GM19023 (cell line): Measurements from ENCODE around the gene SPAG16.
"Not testable (repeated sequence)": the region's sequence is repeated elsewhere in the genome, so short reads cannot be mapped to it uniquely, and the experiment has no call there.

Experiments
- ATAC-seq: cut with Tn5 transposase; IDR thresholded peaks from one replicate; pipeline ENCODE4 v1.9.1; 2021; ENCODE audit warnings: mild to moderate bottlenecking, moderate library complexity; ENCODE audit not compliant: unreplicated experiment

Gene SPAG16

GRCh38 chr2:213407027-213407426, 122.8 kb downstream of the SPAG16 start:
- not testable (repeated sequence) for ATAC-seq

- ATAC-seq, result not testable (repeated sequence)
Measured at GRCh38 chr2:213408426-213409070, 124.3 kb downstream of the SPAG16 start.

- not testable (repeated sequence) for ATAC-seq
Measured at GRCh38 chr2:213410687-213411086, 126.4 kb downstream of the SPAG16 start.

- ATAC-seq, result no peak
Measured at GRCh38 chr2:213411582-213412289, 127.5 kb downstream of the SPAG16 start.

- ATAC-seq, result no peak
Measured at GRCh38 chr2:213415093-213415492, 130.8 kb downstream of the SPAG16 start.

- no peak for ATAC-seq
Measured at GRCh38 chr2:213416832-213417231, 132.6 kb downstream of the SPAG16 start.

- ATAC-seq, result no peak
Measured at GRCh38 chr2:213419980-213420379, 135.7 kb downstream of the SPAG16 start.

DNA sequence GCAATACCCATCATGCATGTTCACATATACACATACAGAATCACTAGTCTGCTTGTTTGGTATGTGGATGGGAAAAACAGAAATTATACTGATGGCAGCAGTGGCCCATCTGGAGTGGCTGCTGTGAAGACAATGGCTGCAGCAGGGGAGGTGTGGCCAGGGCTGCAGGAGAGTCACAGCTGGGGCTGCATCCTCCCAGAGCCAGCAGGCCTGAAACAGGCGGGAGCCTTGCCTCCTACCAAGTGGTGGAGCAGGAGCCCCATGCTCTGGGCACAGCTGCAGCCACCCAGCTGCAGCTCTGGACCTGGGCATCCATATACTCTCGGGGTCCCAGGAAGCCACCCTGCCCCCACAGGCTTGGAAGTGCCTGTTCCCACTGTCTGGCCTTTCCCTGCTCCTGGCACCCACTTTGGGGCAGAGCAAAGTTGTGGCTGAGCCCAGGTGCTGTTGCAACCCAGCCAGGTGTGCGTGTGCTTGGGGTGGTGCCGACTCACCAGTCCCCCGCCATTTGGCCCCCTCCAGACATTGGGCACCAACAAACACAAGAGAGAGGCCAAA, 136.6 kb downstream of the SPAG16 start:
- ATAC-seq, result no peak

- ATAC-seq, result no peak
Measured at GRCh38 chr2:213422211-213422610, 137.9 kb downstream of the SPAG16 start.

DNA sequence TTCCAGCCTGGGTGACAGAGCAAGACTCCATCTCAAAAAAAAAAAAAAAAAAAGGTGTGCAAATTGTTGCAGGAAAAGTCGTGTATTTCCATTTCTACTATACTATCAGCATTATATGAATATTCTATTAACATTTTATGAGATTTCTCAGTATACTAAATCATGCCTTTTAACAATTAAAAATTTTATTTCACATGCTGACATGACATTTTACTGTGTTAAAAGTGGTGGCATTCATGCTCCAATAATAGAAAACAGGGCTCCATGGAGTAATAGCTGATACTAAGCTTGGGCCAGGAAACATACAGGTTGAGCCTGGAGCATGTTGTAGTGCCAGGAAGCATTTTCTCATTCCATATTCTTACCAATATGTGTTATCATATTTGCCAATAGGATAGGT, 141.4 kb downstream of the SPAG16 start:
- ATAC-seq, result no peak

DNA sequence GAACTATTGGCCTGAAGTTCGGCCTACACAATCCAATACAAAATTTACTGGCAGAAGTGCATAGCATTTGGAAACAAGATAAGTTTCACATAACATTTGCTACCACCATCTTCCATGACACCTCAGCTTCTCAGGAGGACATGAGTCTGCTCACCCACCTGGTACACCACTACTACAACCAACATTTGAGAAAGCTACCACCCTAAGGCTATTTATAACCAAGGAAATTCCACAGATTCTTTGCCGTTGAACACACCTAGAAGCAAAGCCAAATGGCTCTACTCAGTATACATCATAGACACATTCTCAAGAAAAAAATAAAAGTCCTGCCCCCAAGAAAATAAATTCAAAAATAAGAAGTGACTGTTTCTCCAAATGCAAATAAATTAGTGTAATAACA, 145.3 kb downstream of the SPAG16 start:
- ATAC-seq, result no peak

DNA sequence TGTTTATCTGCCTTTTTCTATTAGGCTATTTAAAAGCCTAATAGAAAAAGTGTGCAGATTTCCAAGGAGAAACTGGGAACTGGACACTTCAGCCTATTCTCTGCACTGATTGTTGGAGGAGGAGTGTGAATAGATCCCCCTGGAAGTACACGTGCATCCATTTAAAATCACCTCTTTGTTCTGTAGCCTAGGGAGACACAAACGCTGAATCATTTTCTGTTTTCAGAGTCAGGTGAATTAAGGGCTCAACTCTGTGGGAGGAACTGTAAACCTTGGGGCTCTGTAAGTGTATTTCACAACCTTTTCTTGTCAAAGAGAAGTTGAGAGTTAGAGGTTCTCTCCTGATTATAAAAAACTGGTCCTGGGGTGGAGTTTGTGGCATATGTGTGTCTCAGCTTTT, 159.7 kb downstream of the SPAG16 start:
- no peak for ATAC-seq

DNA sequence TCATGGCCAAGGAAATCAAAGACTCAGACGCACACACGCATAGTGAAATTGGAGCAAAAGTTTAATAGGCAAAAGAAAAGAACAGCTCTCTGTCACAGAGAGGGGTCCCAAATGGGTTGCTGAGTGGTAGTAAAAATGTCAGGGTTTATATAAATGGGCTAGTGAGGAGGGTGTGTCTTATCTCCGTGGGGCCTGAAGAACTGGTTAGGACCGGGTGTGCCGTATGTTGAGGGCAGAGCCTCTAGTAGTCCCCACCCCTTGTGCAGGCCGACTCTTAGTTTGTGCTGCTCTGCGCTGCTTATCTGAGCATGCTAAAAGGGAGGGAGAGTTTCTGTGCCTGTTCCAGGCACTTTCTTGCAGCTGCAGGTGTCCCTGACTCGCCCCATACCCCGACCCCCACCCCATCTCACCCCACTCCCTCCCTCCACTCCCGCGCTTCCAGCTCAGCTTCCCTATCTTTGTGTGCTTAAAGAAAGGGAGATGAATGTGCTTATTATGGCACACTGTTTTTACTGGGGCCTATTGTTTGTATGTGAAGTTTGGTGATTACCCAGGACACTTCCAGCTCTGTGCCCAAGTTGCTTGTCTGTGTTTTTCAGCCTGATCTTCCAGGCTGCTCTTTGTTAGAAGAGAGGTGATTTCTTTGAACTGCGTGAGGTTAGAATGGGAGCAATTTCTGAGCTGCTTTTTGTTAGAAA, 167.4 kb downstream of the SPAG16 start:
- ATAC-seq, result no peak

GRCh38 chr2:213455316-213456008, 171.2 kb downstream of the SPAG16 start:
- ATAC-seq, result no peak

DNA sequence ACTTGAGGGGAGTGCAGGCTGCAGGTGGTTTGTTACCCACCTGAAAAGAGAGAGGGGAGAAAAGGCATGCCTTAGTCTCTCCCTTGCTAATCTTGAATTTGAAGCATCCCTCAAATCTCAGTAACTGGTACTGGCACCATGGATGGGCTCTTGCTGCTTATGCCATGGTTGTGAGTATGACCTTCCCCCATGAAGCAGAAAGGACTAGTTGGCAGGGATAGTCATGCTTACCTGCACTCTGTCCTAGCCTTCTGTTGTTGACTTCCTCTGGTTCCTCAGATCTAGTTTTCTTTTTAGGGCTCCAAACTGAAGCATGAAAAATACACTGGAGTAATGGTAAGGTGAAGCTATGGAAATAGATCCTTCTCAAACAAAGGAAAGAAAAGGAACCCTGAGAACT, 191.2 kb downstream of the SPAG16 start:
- no peak for ATAC-seq

GRCh38 chr2:213476641-213477040, 192.4 kb downstream of the SPAG16 start:
- no peak for ATAC-seq

- ATAC-seq, result no peak
Measured at GRCh38 chr2:213490087-213490486, 205.8 kb downstream of the SPAG16 start.

GRCh38 chr2:213491376-213491775, 207.1 kb downstream of the SPAG16 start:
- no peak for ATAC-seq

- no peak for ATAC-seq
Measured at GRCh38 chr2:213496226-213496625, 212.0 kb downstream of the SPAG16 start.

DNA sequence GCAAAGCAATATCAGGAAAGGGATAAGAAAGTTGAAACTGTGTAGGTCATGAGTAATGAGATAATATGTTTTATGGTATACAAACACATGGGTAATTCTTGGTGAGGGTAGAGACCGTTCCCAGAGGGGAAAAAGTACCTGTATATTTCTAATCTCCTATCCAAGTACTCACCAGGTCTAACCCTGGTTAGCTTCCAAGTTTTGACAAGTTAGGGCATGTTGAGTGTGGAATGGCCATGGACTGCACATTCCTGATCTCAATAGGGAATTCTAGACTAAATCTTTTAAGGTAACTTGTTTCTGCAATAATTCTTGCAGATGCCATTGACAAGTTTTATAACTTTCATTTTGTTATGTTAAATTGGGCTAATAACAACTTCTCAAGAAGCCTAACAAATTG, 216.6 kb downstream of the SPAG16 start:
- no peak for ATAC-seq

DNA sequence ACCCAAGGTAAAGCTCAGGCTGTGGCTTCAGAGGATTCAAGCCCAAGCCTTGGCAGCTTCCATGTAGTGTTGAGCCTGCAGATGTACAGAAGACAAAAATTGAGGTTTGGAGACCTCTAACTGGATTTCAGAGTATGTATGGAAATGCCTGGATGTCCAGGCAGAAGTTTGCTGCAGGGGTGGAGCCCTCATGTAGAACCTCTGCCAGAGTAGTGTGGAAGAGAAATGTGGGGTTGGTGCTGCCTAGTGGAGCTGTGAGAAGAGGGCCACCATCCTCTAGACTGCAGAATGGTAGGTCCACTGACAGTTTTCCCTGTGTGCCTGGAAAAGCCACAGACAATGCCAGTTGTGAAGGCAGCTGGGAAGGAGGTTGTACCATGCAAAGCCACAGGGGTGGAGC, 239.9 kb downstream of the SPAG16 start:
- no peak for ATAC-seq
